HG02884 (cell line): ENCODE data around the gene E2F8.

Experiments
- ATAC-seq: cut with Tn5 transposase; IDR thresholded peaks from one replicate; pipeline ENCODE4 v1.9.1; 2021; ENCODE audit warnings: mild to moderate bottlenecking, moderate library complexity; ENCODE audit not compliant: unreplicated experiment

Gene E2F8

GRCh38 chr11:19220903-19221724 is 19.6 kb downstream of the E2F8 start:
- no peak for ATAC-seq

GRCh38 chr11:19218786-19219460 is 21.8 kb downstream of the E2F8 start:
- ATAC-seq, result no peak

GRCh38 chr11:19218216-19218615 is 22.5 kb downstream of the E2F8 start:
- no peak for ATAC-seq

- no peak for ATAC-seq
Measured at GRCh38 chr11:19216709-19217374, 23.9 kb downstream of the E2F8 start.

- ATAC-seq, result no peak
Measured at GRCh38 chr11:19216021-19216420, 24.7 kb downstream of the E2F8 start.

GRCh38 chr11:19209617-19210370 is 31.0 kb downstream of the E2F8 start:
- ATAC-seq, result no peak

- ATAC-seq, result no peak
Measured at GRCh38 chr11:19208959-19209546, 31.7 kb downstream of the E2F8 start.

- no peak for ATAC-seq
Measured at GRCh38 chr11:19208181-19208580, 32.6 kb downstream of the E2F8 start.

- no peak for ATAC-seq
Measured at GRCh38 chr11:19204836-19205235, 35.9 kb downstream of the E2F8 start.

- no peak for ATAC-seq
Measured at GRCh38 chr11:19201737-19202605, 38.8 kb downstream of the E2F8 start, which contains the start of gene CSRP3. CSRP3 (minus strand) TSS chr11:19201983; CDS start chr11:19192448, 9,535 bp downstream.

- ATAC-seq, result no peak
Measured at GRCh38 chr11:19200410-19201201, 40.1 kb downstream of the E2F8 start.

- ATAC-seq, result no peak
Measured at GRCh38 chr11:19199771-19200170, 41.0 kb downstream of the E2F8 start.

- ATAC-seq, result no peak
Measured at GRCh38 chr11:19199048-19199447, 41.7 kb downstream of the E2F8 start.

GRCh38 chr11:19196432-19196831 is 44.3 kb downstream of the E2F8 start:
- ATAC-seq, result no peak

- no peak for ATAC-seq
Measured at GRCh38 chr11:19194620-19195308, 46.0 kb downstream of the E2F8 start.

GRCh38 chr11:19193916-19194315 is 46.8 kb downstream of the E2F8 start:
- no peak for ATAC-seq

- no peak for ATAC-seq
Measured at GRCh38 chr11:19191530-19192169, 49.1 kb downstream of the E2F8 start.

- no peak for ATAC-seq
Measured at GRCh38 chr11:19187833-19188258, 52.9 kb downstream of the E2F8 start.
